ENCODE results near the gene TRAF5.

The TRAF5 gene

GRCh38 chr1:211326528-211327345 lies at the start of gene TRAF5:
Gene TRAF5, plus strand, starts transcription at chr1:211326833. Its CDS starts 26,407 bp downstream, at chr1:211353240.
- in situ Hi-C loops (cut with MboI; ENCODE audit: low pct_unique_long_range_greater_than_20kb, low sequenced_read_pairs, unreplicated experiment), result loop anchor here (25.0 kb wide), 1 partner anchor 336 kb away; no protein-coding TSS in a partner anchor
- no peak for TF ChIP-seq CTCF (IDR thresholded peaks at IDR 0.05; ENCODE audit: extremely low read depth, insufficient read depth, missing control alignments)
- peak; percentile 79 for DNase-seq (ENCODE audit: low spot score)

GRCh38 chr1:211279340-211279739 lies 47.3 kb upstream of the TRAF5 start:
- in situ Hi-C loops (cut with MboI; ENCODE audit: low pct_unique_long_range_greater_than_20kb, low sequenced_read_pairs, unreplicated experiment), result no loop called here
- TF ChIP-seq CTCF (IDR thresholded peaks at IDR 0.05; ENCODE audit: extremely low read depth, insufficient read depth, missing control alignments), result no peak

GRCh38 chr1:211280910-211281309 lies 45.7 kb upstream of the TRAF5 start:
- in situ Hi-C loops (cut with MboI; ENCODE audit: low pct_unique_long_range_greater_than_20kb, low sequenced_read_pairs, unreplicated experiment), result no loop called here
- DNase-seq (ENCODE audit: low spot score), result no peak
- no peak for TF ChIP-seq CTCF (IDR thresholded peaks at IDR 0.05; ENCODE audit: extremely low read depth, insufficient read depth, missing control alignments)

More at GRCh38 chr1:211279340-211279739, 47.3 kb upstream of the TRAF5 start:
- DNase-seq (ENCODE audit: low spot score), result no peak

- no peak for DNase-seq (ENCODE audit: low spot score)
- in situ Hi-C loops (cut with MboI; ENCODE audit: low pct_unique_long_range_greater_than_20kb, low sequenced_read_pairs, unreplicated experiment), result no loop called here
- TF ChIP-seq CTCF (IDR thresholded peaks at IDR 0.05; ENCODE audit: extremely low read depth, insufficient read depth, missing control alignments), result no peak
Measured at GRCh38 chr1:211281320-211282022, 45.2 kb upstream of the TRAF5 start.

- DNase-seq (ENCODE audit: low spot score), result no peak
Measured at GRCh38 chr1:211282023-211282373, 44.6 kb upstream of the TRAF5 start.

GRCh38 chr1:211285196-211285595 lies 41.4 kb upstream of the TRAF5 start:
- in situ Hi-C loops (cut with MboI; ENCODE audit: low pct_unique_long_range_greater_than_20kb, low sequenced_read_pairs, unreplicated experiment), result no loop called here
- TF ChIP-seq CTCF (IDR thresholded peaks at IDR 0.05; ENCODE audit: extremely low read depth, insufficient read depth, missing control alignments), result no peak
- DNase-seq (ENCODE audit: low spot score), result no peak

More at GRCh38 chr1:211282023-211282373, 44.6 kb upstream of the TRAF5 start:
- in situ Hi-C loops (cut with MboI; ENCODE audit: low pct_unique_long_range_greater_than_20kb, low sequenced_read_pairs, unreplicated experiment), result no loop called here
- TF ChIP-seq CTCF (IDR thresholded peaks at IDR 0.05; ENCODE audit: extremely low read depth, insufficient read depth, missing control alignments), result no peak

Data from GM13977 (cell line).